Activated T-cell treated with anti-CD3 and anti-CD28 coated beads for 48 hours (primary cell): ENCODE results near the gene PIK3CA.

Experiments used
- DNase-seq: peaks from one replicate; pipeline ENCODE4 v3.0.0-alpha.2; 2020; ENCODE audit warnings: low read depth

The PIK3CA gene

GRCh38 chr3:179158336-179159039, 10.3 kb downstream of the PIK3CA start:
- no peak for DNase-seq

- DNase-seq: no peak
Measured at GRCh38 chr3:179163503-179163902, 15.3 kb downstream of the PIK3CA start.

- no peak for DNase-seq
Measured at GRCh38 chr3:179164857-179165256, 16.7 kb downstream of the PIK3CA start.

- no peak for DNase-seq
Measured at GRCh38 chr3:179166561-179167201, 18.5 kb downstream of the PIK3CA start.

GRCh38 chr3:179168918-179169317, 20.8 kb downstream of the PIK3CA start:
- DNase-seq: no peak

- no peak for DNase-seq
Measured at GRCh38 chr3:179172546-179172945, 24.4 kb downstream of the PIK3CA start.

- no peak for DNase-seq
Measured at GRCh38 chr3:179174316-179174715, 26.2 kb downstream of the PIK3CA start.

GRCh38 chr3:179174898-179175297, 26.7 kb downstream of the PIK3CA start:
- DNase-seq: no peak

GRCh38 chr3:179175358-179175757, 27.2 kb downstream of the PIK3CA start:
- DNase-seq: no peak

GRCh38 chr3:179177611-179178010, 29.5 kb downstream of the PIK3CA start:
- no peak for DNase-seq

GRCh38 chr3:179179256-179179655, 31.1 kb downstream of the PIK3CA start:
- DNase-seq: no peak

- no peak for DNase-seq
Measured at GRCh38 chr3:179179979-179180759, 32.0 kb downstream of the PIK3CA start.

- DNase-seq: no peak
Measured at GRCh38 chr3:179181021-179181472, 32.9 kb downstream of the PIK3CA start.

GRCh38 chr3:179181993-179182551, 33.9 kb downstream of the PIK3CA start:
- peak; percentile 3 for DNase-seq

GRCh38 chr3:179182902-179183301, 34.7 kb downstream of the PIK3CA start:
- DNase-seq: no peak

GRCh38 chr3:179184826-179185225, 36.7 kb downstream of the PIK3CA start:
- DNase-seq: no peak

- no peak for DNase-seq
Measured at GRCh38 chr3:179186426-179186825, 38.3 kb downstream of the PIK3CA start.

GRCh38 chr3:179189759-179190158, 41.6 kb downstream of the PIK3CA start:
- DNase-seq: no peak

- no peak for DNase-seq
Measured at GRCh38 chr3:179190581-179190980, 42.4 kb downstream of the PIK3CA start.

- DNase-seq: no peak
Measured at GRCh38 chr3:179192542-179192941, 44.4 kb downstream of the PIK3CA start.

- DNase-seq: no peak
Measured at GRCh38 chr3:179194931-179195330, 46.8 kb downstream of the PIK3CA start.

- no peak for DNase-seq
Measured at GRCh38 chr3:179196098-179196497, 47.9 kb downstream of the PIK3CA start.

GRCh38 chr3:179196700-179197099, 48.5 kb downstream of the PIK3CA start:
- DNase-seq: no peak
